Right ventricle myocardium superior (tissue), 1 donor: Measurements from ENCODE around the gene MEIS3. TPM values are rescaled to one million over a fixed set of nuclear protein-coding genes. Genes with fewer than 3 reads are reported as not detected.
A peak's percentile ranks its signal among the peaks of the same experiment; 100 is the strongest.

Experiments
- ATAC-seq: fragments of 200-7000 bp; cut with Tn5 transposase; one replicate; pipeline ENCODE4 v1.9.1; 2020; ENCODE audit warnings: mild to moderate bottlenecking; ENCODE audit not compliant: poor library complexity
- DNase-seq: peaks from one replicate; pipeline ENCODE4 v3.0.0-alpha.2; 2020
- intact Hi-C: fragments of 100-400 bp; cut with DNase I; formaldehyde crosslinking; loops from one replicate; pipeline ENCODE4 v1.11.2; 2022
- total RNA-seq: library from RNA; stranded (reverse); fragmentation: NEBNext Ultra II Directional; extraction: Animal tissue kit (Norgen Biotek cat#: 25700); gene quantifications from one replicate; pipeline ENCODE4 v1.2.1, GENCODE V29; 2021
- donor health status: DM: no; HTN: yes; CAD: no; lungs with severe emphysema.

Gene MEIS3
- total RNA-seq, 1 donor from 2014 or later = 3.1 TPM

- intact Hi-C loops = loop anchor here (2.0 to 5.0 kb wide), 2 partner anchors 80 to 261 kb away; partner anchors contain the start of gene NAPA
- ATAC-seq (no peak), DNase-seq (no peak)
Measured at GRCh38 chr19:47437500-47437899, 18.2 kb upstream of the MEIS3 start.

GRCh38 chr19:47436712-47437401, 17.5 kb upstream of the MEIS3 start:
- intact Hi-C loops = loop anchor here (2.0 to 5.0 kb wide), 2 partner anchors 80 to 262 kb away; partner anchors contain the start of gene NAPA
- peak; percentile 96 for ATAC-seq
- peak; percentile 85 for DNase-seq

GRCh38 chr19:47435883-47436417, 16.6 kb upstream of the MEIS3 start:
- intact Hi-C loops = loop anchor here (2.0 to 5.0 kb wide), 2 partner anchors 81 to 263 kb away; partner anchors contain the start of gene NAPA
- no peak for ATAC-seq
- no peak for DNase-seq

- intact Hi-C loops = loop anchor here (5.0 kb wide), 1 partner anchor 82 kb away; the partner anchor contains the start of gene NAPA
- ATAC-seq = no peak
- DNase-seq = no peak
Measured at GRCh38 chr19:47435196-47435595, 15.9 kb upstream of the MEIS3 start.

- intact Hi-C loops = no loop called here
- ATAC-seq = no peak
- no peak for DNase-seq
Measured at GRCh38 chr19:47434088-47434487, 14.8 kb upstream of the MEIS3 start.

GRCh38 chr19:47433121-47433520, 13.8 kb upstream of the MEIS3 start:
- intact Hi-C loops = no loop called here
- ATAC-seq (no peak), DNase-seq (no peak)

- ATAC-seq (no peak), DNase-seq (no peak)
- intact Hi-C loops = no loop called here
Measured at GRCh38 chr19:47432499-47432898, 13.2 kb upstream of the MEIS3 start.

- ATAC-seq (no peak), DNase-seq (no peak)
- intact Hi-C loops = no loop called here
Measured at GRCh38 chr19:47432091-47432490, 12.8 kb upstream of the MEIS3 start.

- ATAC-seq = peak; percentile 38
- DNase-seq = peak; percentile 59
- intact Hi-C loops = no loop called here
Measured at GRCh38 chr19:47430041-47430802, 10.9 kb upstream of the MEIS3 start.

- no peak for ATAC-seq
- DNase-seq = no peak
- intact Hi-C loops = loop anchor here (10.0 kb wide), 1 partner anchor 134 kb away; no protein-coding TSS in a partner anchor
Measured at GRCh38 chr19:47429140-47429793, 9.9 kb upstream of the MEIS3 start.

- ATAC-seq = peak; percentile 86
- intact Hi-C loops = loop anchor here (10.0 kb wide), 1 partner anchor 134 kb away; no protein-coding TSS in a partner anchor
- peak; percentile 88 for DNase-seq
Measured at GRCh38 chr19:47428177-47428894, 9.0 kb upstream of the MEIS3 start.

GRCh38 chr19:47427241-47428176, 8.2 kb upstream of the MEIS3 start:
- DNase-seq (peak; percentile 62), ATAC-seq (peak; percentile 80)
- intact Hi-C loops = loop anchor here (10.0 kb wide), 1 partner anchor 133 kb away; no protein-coding TSS in a partner anchor

- DNase-seq = no peak
- no peak for ATAC-seq
- intact Hi-C loops = loop anchor here (10.0 kb wide), 1 partner anchor 129 kb away; no protein-coding TSS in a partner anchor
Measured at GRCh38 chr19:47423203-47423882, 4.0 kb upstream of the MEIS3 start.

- intact Hi-C loops = loop anchor here (10.0 kb wide), 1 partner anchor 128 kb away; no protein-coding TSS in a partner anchor
- DNase-seq (no peak), ATAC-seq (no peak)
Measured at GRCh38 chr19:47422417-47423163, 3.3 kb upstream of the MEIS3 start.

- intact Hi-C loops = loop anchor here (10.0 kb wide), 1 partner anchor 127 kb away; no protein-coding TSS in a partner anchor
- DNase-seq (no peak), ATAC-seq (no peak)
Measured at GRCh38 chr19:47421844-47422395, 2.6 kb upstream of the MEIS3 start.
